RPMI8226 (cell line): ENCODE data around the gene SUGCT.

ENCODE experiments used
- DNase-seq: peaks from one replicate; pipeline ENCODE4 v3.0.0-alpha.2; 2015

Gene SUGCT

GRCh38 chr7:40418983-40419382 is 284.2 kb downstream of the SUGCT start:
- DNase-seq, result no peak

GRCh38 chr7:40419806-40420205 is 285.0 kb downstream of the SUGCT start:
- peak; percentile 38 for DNase-seq

- DNase-seq, result no peak
Measured at GRCh38 chr7:40421433-40421832, 286.6 kb downstream of the SUGCT start.

- DNase-seq, result no peak
Measured at GRCh38 chr7:40425696-40426095, 290.9 kb downstream of the SUGCT start.

- no peak for DNase-seq
Measured at GRCh38 chr7:40428421-40428820, 293.6 kb downstream of the SUGCT start.

GRCh38 chr7:40429826-40430225 is 295.0 kb downstream of the SUGCT start:
- no peak for DNase-seq

GRCh38 chr7:40432046-40432445 is 297.2 kb downstream of the SUGCT start:
- no peak for DNase-seq

GRCh38 chr7:40436710-40437109 is 301.9 kb downstream of the SUGCT start:
- no peak for DNase-seq

GRCh38 chr7:40437498-40437897 is 302.7 kb downstream of the SUGCT start:
- no peak for DNase-seq

- DNase-seq, result no peak
Measured at GRCh38 chr7:40437936-40438634, 303.3 kb downstream of the SUGCT start.

GRCh38 chr7:40439686-40440085 is 304.9 kb downstream of the SUGCT start:
- DNase-seq, result no peak

- DNase-seq, result no peak
Measured at GRCh38 chr7:40447345-40447744, 312.5 kb downstream of the SUGCT start.

- no peak for DNase-seq
Measured at GRCh38 chr7:40455485-40455884, 320.7 kb downstream of the SUGCT start.

GRCh38 chr7:40457776-40458480 is 323.1 kb downstream of the SUGCT start:
- no peak for DNase-seq

GRCh38 chr7:40463446-40463845 is 328.6 kb downstream of the SUGCT start:
- no peak for DNase-seq

GRCh38 chr7:40468891-40469864 is 334.4 kb downstream of the SUGCT start:
- no peak for DNase-seq

- no peak for DNase-seq
Measured at GRCh38 chr7:40470091-40470592, 335.3 kb downstream of the SUGCT start.

- no peak for DNase-seq
Measured at GRCh38 chr7:40470817-40471216, 336.0 kb downstream of the SUGCT start.

GRCh38 chr7:40471891-40472290 is 337.1 kb downstream of the SUGCT start:
- no peak for DNase-seq

GRCh38 chr7:40474790-40475680 is 340.2 kb downstream of the SUGCT start:
- DNase-seq, result peak; percentile 4

- DNase-seq, result no peak
Measured at GRCh38 chr7:40475681-40475982, 340.8 kb downstream of the SUGCT start.

- no peak for DNase-seq
Measured at GRCh38 chr7:40477094-40477493, 342.3 kb downstream of the SUGCT start.
